PC-9 (cell line): ENCODE data around the gene PRKG1.

Experiments used
- CTCF ChIP-seq: fragments of 200-600 bp; sonication (generic); conservative IDR thresholded peaks from 2 replicates; pipeline ENCODE4 v1.6.1; 2017; ENCODE audit warnings: mixed run types, antibody characterized with exemption, mild to moderate bottlenecking, moderate library complexity
- EZH2 ChIP-seq: fragments of 200-600 bp; sonication (generic); IDR thresholded peaks from 2 replicates; pipeline ENCODE4 v1.8.0; 2017; ENCODE audit warnings: antibody characterized with exemption, low read depth

DNA sequence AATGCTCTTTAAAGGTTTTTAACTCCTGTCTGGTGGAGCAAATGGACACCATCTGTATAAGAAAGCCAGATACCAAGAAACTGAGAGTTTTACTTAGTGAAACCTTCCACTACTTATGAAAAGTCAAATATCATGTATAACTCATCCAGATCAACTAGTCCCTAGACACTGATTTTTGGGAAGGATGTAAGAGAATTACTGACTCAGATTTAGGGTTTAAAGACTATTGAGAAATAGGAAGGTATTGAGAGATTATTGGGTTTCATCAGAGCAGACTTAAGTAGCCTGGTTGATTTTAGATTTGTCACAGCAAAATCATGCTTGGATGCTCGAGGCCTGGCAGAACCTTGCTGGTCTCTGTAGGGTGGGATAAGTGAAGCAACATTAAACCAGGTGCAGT, 622.0 kb downstream of the PRKG1 start:
- no peak for TF ChIP-seq CTCF
- TF ChIP-seq EZH2, result no peak
